HG03280 (cell line): ENCODE data around the gene TAAR5.
"Not testable (repeated sequence)": the region's sequence is repeated elsewhere in the genome, so short reads cannot be mapped to it uniquely, and the experiment has no call there.

Experiments
- ATAC-seq: cut with Tn5 transposase; IDR thresholded peaks from one replicate; pipeline ENCODE4 v1.9.1; 2021; ENCODE audit warnings: mild to moderate bottlenecking, moderate library complexity; ENCODE audit not compliant: unreplicated experiment

The TAAR5 gene

DNA sequence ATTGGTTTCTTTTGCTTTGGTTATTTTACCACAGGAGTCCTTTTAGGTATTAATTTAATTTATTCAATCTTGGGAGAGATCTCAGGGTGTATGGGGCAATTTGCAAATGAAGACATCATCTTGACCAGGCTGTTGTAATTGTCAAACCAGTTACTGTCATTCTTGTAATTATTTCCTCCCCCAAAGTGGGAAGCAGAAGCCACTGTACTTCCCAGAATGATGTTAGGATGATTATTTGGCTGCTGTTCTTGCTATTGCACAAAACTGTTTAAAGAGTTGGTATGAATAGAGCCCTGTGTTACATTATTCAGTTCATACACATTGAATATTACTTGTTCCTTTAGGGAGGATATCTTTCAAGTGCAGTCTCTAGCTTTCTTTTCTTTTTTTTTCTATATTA, 17.8 kb downstream of the TAAR5 start:
- ATAC-seq: no peak

DNA sequence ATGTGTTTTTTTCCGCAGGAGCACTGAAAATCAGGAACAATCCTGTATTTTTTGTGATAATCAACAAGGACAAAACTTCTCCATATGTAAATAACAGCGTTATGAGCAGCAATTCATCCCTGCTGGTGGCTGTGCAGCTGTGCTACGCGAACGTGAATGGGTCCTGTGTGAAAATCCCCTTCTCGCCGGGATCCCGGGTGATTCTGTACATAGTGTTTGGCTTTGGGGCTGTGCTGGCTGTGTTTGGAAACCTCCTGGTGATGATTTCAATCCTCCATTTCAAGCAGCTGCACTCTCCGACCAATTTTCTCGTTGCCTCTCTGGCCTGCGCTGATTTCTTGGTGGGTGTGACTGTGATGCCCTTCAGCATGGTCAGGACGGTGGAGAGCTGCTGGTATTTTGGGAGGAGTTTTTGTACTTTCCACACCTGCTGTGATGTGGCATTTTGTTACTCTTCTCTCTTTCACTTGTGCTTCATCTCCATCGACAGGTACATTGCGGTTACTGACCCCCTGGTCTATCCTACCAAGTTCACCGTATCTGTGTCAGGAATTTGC, 19.2 kb downstream of the TAAR5 start, which contains the start of gene TAAR6:
TSS of gene TAAR6 (plus strand) at position 102 of the 557 bp plus-strand sequence. CDS start at position 102, 0 bp downstream.
- ATAC-seq: no peak

DNA sequence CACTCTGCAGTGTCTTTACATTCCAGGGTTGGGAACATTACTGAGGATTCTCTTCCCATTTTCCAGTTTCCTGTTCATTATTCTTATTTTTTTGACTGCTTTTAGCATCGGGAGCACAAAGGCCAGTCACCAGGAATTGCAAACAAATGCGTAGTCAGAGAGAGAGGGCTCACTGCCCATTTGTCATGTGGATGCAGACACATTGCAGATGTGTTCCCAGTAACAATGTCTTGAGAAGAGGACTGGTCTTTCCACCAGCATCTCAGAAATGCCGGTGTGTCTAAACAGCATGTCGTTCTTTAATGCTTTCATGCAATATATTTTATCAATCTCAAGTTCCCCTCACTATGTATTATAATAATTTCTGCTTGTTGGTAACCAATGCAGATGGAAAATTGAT, 20.4 kb downstream of the TAAR5 start:
- ATAC-seq: no peak

DNA sequence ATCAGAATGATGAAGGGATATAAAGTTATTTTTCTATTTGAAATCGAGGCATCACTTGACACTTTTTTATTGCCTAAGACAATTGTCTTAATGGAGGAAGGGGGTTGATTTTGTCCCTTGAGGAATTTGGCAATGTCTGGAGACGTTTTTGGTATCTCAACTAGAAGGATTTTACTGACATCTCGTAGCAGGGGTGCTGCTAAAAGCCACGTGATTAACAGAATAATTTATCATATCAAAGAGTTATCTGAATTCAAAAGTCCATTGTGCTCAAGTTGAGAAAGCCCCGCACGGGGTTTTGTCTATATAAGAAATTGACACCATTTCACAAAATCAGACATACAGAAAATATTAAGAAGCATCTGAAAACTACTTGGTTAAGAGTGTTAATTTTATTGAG, 20.9 kb downstream of the TAAR5 start:
- no peak for ATAC-seq

DNA sequence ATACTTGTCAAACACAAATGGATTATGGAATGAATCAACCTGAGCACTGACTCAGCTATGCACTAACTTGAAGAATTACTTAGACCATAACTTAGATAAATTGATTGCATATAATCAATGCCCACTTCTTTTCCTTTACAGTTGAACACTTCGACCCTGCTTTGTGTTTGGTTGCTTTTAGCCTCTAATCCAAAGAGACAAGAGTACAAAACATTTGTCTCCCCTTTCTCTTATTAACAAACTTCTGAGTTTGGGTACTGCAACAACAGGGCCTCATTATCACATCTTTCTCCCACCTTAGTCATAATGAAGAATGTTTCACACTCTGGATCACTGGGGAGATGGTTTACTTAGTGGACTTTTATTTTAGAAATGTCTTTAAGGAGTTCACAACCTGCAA, 22.0 kb downstream of the TAAR5 start:
- ATAC-seq: no peak

DNA sequence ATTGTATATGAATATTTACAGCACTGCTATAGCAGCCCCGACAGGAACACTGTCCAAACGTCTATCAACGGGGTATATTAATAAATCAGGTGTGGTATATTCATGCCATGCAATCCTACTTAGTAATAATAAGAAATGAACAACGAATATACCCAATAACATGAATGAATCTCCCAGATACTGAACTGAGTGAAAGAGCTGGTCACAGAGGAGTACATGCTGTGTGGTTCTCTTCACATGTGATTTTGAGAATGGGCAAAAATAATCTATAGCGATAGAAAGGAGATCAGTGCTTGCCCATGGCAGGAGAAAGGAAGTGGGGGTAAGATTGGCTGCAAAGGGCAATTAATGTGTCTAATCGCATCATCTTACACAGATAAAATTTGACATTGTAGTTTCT, 23.1 kb downstream of the TAAR5 start:
- no peak for ATAC-seq

DNA sequence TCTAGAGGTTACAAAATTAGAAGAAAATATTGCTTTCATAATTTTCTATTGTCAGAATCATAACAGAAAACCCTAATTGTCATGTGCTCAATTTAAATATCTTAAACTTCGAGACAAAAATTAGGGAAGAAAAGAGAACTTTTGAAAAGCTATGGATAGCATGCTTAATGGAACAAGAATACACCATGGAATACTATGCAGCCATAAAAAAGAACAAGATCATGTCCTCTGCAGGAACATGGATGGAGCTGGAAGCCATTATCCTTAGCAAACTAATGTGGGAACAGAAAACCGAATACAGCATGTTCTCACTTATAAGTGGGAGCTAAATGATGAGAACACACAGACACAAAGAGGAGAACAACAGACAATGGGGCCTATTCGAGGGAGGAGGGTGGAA, 29.5 kb downstream of the TAAR5 start:
- not testable (repeated sequence) for ATAC-seq

DNA sequence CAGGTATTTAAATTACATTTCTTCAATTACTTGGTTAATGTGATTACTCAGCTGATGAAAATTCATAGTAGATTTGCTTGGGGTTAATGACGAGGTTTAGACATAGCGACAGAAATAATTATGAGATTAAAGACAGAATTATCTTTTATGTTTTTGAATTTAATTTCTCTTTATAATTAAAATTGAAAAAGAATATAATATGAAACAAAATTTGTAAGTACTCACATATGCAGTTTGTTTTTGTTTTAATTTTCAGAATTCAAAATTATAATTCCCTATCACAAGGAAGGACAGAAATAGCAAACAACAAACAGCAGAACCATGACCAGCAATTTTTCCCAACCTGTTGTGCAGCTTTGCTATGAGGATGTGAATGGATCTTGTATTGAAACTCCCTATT, 37.2 kb downstream of the TAAR5 start, which contains the start of gene TAAR8:
TSS of gene TAAR8 (plus strand) at position 301 of the 400 bp plus-strand sequence. CDS start at position 322, 21 bp downstream.
- no peak for ATAC-seq

DNA sequence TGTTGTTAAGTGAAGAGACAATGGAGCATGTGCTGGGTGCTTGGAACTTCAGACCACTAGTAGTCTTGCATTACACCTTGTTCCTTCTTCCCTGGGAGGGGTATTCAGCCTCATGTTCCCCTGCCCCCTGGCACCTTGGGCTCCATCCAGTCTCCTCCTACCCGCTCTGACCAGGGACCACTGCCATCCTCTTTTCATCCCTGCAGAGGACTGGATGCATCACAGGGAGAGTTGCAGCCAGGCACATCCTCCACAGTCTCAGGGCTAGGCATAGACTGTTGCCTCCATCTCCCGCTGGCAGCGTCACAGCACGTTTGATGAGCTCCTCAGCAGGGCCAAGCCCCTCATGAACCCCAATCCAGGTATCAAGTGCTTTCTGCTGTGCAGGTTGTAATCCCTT, 38.3 kb downstream of the TAAR5 start:
- no peak for ATAC-seq

DNA sequence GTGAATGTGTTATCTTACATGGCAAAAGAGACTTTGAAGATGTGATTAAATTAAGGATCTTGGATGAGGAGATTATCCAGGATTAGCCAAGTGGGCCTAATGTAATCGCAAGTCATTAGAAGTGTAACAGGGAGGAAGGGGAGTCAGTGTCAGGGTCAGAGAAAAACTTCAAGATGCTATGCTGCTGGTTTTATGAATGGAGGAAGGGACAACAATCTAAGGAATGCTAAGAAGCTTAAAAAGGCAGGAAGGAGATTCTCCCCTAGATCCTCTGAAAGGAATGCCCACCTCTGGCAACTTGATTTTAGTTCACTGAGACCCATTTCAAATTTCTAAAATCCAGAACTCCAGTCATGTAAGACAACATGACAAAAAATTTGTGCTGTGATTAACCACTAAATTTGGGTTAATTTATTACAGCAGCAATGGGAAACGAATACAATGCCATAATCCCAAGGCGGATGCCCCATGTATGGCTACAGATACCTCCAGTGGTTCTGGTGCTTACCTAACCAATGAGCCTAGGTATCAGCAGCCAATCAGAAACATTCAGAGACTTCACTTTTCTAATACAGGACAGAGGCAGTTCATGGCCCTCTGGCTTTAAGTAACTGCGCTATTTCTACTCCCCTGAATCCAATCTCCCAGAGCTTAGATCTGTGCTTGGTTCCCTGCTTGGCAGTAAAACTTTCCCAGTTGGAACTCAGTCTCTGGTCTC, 40.6 kb downstream of the TAAR5 start:
- ATAC-seq: no peak

DNA sequence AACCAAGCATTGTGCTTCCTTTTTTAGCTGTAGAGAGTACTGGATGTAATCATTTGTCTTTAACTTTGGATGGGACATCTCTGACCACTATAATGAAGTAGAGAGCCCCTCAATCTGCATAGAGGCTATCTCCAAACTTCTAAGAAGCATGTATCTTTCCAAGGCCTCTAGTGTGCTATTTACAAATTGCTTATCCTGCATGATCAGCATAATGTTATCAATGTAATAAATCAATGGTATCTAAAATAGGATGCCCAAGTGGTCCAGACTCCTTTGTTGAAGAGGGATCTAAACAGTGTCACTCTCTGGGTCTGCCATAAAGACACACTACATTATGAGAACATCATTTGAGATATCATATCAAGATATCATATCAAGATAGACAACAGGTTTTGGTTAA, 44.7 kb downstream of the TAAR5 start:
- ATAC-seq: no peak
